ENCODE data around the gene MAF.

- TF ChIP-seq CTCF (IDR thresholded peaks at IDR 0.05): no peak
- TF ChIP-seq ZFX (IDR thresholded peaks at IDR 0.05; ENCODE audit: borderline replicate concordance): no peak
These were observed 3.1 kb downstream of the MAF start for GRCh38 chr16:79597277-79598062.
